IMR-90 (cell line): Measurements from ENCODE around the gene ZNF609.

ENCODE experiments used
- BHLHE40 ChIP-seq: fragments of 150-350 bp; IDR thresholded peaks from 2 replicates; pipeline ENCODE4 v1.6.1; 2016; ENCODE audit warnings: mild to moderate bottlenecking, low read depth, low read length
- CEBPB ChIP-seq: IDR thresholded peaks from 2 replicates; pipeline ENCODE4 v1.6.1; 2012; ENCODE audit warnings: low read depth, low read length, improper control_type of control experiment
- CTCF ChIP-seq: conservative IDR thresholded peaks from 2 replicates; pipeline ENCODE4 v1.5.1; 2012; ENCODE audit warnings: mild to moderate bottlenecking, low read depth, low read length, improper control_type of control experiment
- FOS ChIP-seq: fragments of 150-350 bp; IDR thresholded peaks from 2 replicates; pipeline ENCODE4 v1.6.1; 2016; ENCODE audit warnings: low read depth, low read length
- MAFK ChIP-seq: IDR thresholded peaks from 2 replicates; pipeline ENCODE4 v1.6.1; 2012; ENCODE audit warnings: low read depth, low read length, improper control_type of control experiment
- MAZ ChIP-seq: IDR thresholded peaks from 2 replicates; pipeline ENCODE4 v1.6.1; 2012; ENCODE audit warnings: low read depth, mild to moderate bottlenecking, low read length, improper control_type of control experiment, moderate library complexity, borderline replicate concordance
- POLR2A ChIP-seq: IDR thresholded peaks from 2 replicates; pipeline ENCODE4 v1.6.1; 2012; ENCODE audit warnings: mild to moderate bottlenecking, low read depth, low read length
- RAD21 ChIP-seq: IDR thresholded peaks from 2 replicates; pipeline ENCODE4 v1.6.1; 2012; ENCODE audit warnings: low read length, improper control_type of control experiment
- RCOR1 ChIP-seq: IDR thresholded peaks from 2 replicates; pipeline ENCODE4 v1.6.1; 2012; ENCODE audit warnings: mild to moderate bottlenecking, low read length, improper control_type of control experiment; ENCODE audit not compliant: insufficient replicate concordance

GRCh38 chr15:64702816-64703631 is 242.6 kb downstream of the ZNF609 start:
- TF ChIP-seq FOS (no peak), POLR2A (peak; percentile 83), CTCF (no peak), RAD21 (no peak), RCOR1 (no peak), MAFK (no peak), CEBPB (no peak), BHLHE40 (no peak), MAZ (peak; percentile 88; the same call in 1 of the 2 replicates)
